ENCODE results near the gene DSCAML1. TPM values are rescaled to one million over a fixed set of nuclear protein-coding genes. Genes with fewer than 3 reads are reported as not detected.

Gene DSCAML1
- total RNA-seq, 4 donors from 2014 or later = 0.20 to 1.1 (median 0.36) TPM

DNA sequence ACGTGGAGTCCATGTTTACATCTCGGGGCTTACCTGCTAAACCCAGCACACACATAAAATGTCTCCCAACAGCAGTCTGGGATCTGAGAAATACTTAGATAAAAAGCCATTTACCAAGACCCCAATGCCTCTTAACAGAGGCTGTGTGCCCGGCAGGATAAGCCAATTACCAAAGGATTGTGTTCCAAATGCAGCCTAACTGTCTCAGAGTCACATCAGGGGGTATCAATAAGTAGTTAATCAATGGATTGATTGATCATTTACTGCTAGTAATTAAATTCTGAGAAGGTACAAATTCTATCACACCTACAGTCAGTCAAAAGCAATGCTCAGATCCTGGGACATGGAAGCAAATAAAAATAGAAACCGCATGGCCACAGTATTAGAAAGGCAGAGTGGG is 125.6 kb downstream of the DSCAML1 start:
- H3K9me3 ChIP-seq = no peaks in the 10 kb centered on the region
- H3K27me3 ChIP-seq = no peaks in the 10 kb centered on the region
- no peak overlapping the region for H3K4me3 ChIP-seq
- WGBS, 2 donors = 78 to 80% methylated on average over 4 of the region's 4 CpGs
- no peaks in the 10 kb centered on the region for H3K36me3 ChIP-seq
- TF ChIP-seq POLR2A (IDR thresholded peaks at IDR 0.05) (no peak), EP300 (IDR thresholded peaks at IDR 0.05) (no peak)
- TF ChIP-seq, protein P1, sequence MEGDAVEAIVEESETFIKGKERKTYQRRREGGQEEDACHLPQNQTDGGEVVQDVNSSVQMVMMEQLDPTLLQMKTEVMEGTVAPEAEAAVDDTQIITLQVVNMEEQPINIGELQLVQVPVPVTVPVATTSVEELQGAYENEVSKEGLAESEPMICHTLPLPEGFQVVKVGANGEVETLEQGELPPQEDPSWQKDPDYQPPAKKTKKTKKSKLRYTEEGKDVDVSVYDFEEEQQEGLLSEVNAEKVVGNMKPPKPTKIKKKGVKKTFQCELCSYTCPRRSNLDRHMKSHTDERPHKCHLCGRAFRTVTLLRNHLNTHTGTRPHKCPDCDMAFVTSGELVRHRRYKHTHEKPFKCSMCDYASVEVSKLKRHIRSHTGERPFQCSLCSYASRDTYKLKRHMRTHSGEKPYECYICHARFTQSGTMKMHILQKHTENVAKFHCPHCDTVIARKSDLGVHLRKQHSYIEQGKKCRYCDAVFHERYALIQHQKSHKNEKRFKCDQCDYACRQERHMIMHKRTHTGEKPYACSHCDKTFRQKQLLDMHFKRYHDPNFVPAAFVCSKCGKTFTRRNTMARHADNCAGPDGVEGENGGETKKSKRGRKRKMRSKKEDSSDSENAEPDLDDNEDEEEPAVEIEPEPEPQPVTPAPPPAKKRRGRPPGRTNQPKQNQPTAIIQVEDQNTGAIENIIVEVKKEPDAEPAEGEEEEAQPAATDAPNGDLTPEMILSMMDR (IDR thresholded peaks at IDR 0.05) = no peak
- no peak overlapping the region for H3K27ac ChIP-seq
- DNase-seq (ENCODE audit: low spot score in 2 of 2) = no peak
- H3K4me1 ChIP-seq = no peaks in the 10 kb centered on the region

DNA sequence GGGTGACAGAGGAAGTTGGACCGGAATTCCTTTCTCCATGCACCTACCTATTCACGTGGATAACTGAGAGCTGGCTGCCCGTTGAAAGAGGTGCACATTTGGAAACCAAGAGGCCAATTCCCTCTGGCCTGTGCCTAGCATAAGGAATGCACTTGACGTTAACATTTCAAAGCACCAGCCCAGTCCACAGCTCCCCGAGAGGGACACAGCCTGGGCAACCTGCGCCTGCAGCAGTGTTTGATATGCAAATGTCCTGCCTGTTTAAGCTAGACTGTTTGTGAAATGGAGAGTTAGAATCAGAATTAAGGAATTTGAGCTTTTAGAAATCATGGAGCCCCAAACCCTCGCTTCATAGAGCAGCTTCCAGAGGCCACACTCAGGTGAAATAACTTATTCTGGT is 126.1 kb downstream of the DSCAML1 start:
- no peak for TF ChIP-seq EP300 (IDR thresholded peaks at IDR 0.05)
- TF ChIP-seq, protein P1 (IDR thresholded peaks at IDR 0.05) = no peak
- no peak for TF ChIP-seq POLR2A (IDR thresholded peaks at IDR 0.05)
- DNase-seq (ENCODE audit: low spot score in 2 of 2) = no peak
- Histone ChIP-seq H3K27me3 (no peaks in the 10 kb centered on the region), H3K27ac (no peak overlapping the region), H3K4me3 (no peak overlapping the region), H3K9me3 (no peaks in the 10 kb centered on the region), H3K36me3 (no peaks in the 10 kb centered on the region), H3K4me1 (peaks cover 0 to 2% (median 0%) of the 10 kb centered on the region in 4 donors)
- WGBS, 2 donors = 82 to 83% methylated on average over 7 of the region's 7 CpGs

DNA sequence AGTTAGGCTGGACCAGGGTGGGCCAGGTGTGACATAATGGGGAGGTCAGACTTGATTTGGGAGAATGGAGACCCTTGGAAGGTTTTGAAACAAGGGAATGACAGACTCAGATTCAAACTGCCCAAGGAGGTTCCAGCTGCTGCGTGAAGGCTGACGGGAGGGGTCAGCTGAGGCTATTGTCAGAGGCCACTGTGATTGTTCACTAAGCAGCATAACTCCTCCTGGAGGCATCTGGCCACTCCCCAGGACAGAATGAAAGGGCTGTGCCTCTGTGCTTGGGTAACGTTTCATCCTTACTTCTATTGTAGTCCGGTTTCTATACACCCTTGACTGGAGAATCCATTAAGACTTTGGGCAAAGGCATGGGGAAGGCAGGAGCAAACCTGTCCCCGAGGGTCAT is 126.6 kb downstream of the DSCAML1 start:
- DNase-seq (ENCODE audit: low spot score in 2 of 2) = no peak
- no peak overlapping the region for H3K4me3 ChIP-seq
- H3K36me3 ChIP-seq = no peaks in the 10 kb centered on the region
- no peaks in the 10 kb centered on the region for H3K9me3 ChIP-seq
- H3K27me3 ChIP-seq = no peaks in the 10 kb centered on the region
- H3K4me1 ChIP-seq = peaks cover 0 to 7% (median 0%) of the 10 kb centered on the region in 4 donors
- TF ChIP-seq POLR2A (IDR thresholded peaks at IDR 0.05) (no peak), EP300 (IDR thresholded peaks at IDR 0.05) (no peak)
- TF ChIP-seq, protein P1 (IDR thresholded peaks at IDR 0.05) = no peak
- 65 to 67% methylated on average over 5 of the region's 5 CpGs for WGBS, 2 donors
- H3K27ac ChIP-seq = no peak overlapping the region

DNA sequence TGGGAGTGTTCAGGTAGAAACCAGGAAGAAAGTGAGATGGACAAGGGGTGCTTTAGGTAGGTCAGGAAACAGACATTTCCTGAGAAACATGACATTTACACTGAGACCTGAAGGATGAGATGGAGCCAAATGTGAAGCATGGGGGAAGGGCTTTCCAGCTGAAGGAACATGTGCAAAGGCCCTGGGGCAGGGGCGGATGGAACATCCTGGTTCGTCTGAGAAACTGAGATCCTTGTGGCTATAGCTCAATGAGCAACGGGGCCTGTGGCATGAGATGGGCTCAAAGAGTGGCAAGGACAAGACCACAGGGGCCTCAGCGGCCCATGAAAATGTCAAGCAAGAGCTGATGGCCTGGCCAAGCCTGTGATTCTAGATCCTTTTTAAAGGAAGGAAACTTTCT is 127.4 kb downstream of the DSCAML1 start:
- TF ChIP-seq EP300 (IDR thresholded peaks at IDR 0.05) (no peak), POLR2A (IDR thresholded peaks at IDR 0.05) (no peak)
- TF ChIP-seq, protein P1 (IDR thresholded peaks at IDR 0.05) = no peak
- H3K36me3 ChIP-seq = no peaks in the 10 kb centered on the region
- no peak overlapping the region for H3K4me3 ChIP-seq
- no peak for DNase-seq (ENCODE audit: low spot score in 2 of 2)
- H3K9me3 ChIP-seq = no peaks in the 10 kb centered on the region
- WGBS, 2 donors = 78 to 86% methylated on average over 4 of the region's 4 CpGs
- no peak overlapping the region for H3K27ac ChIP-seq
- H3K27me3 ChIP-seq = no peaks in the 10 kb centered on the region
- peaks cover 0 to 16% (median 1%) of the 10 kb centered on the region in 4 donors for H3K4me1 ChIP-seq

DNA sequence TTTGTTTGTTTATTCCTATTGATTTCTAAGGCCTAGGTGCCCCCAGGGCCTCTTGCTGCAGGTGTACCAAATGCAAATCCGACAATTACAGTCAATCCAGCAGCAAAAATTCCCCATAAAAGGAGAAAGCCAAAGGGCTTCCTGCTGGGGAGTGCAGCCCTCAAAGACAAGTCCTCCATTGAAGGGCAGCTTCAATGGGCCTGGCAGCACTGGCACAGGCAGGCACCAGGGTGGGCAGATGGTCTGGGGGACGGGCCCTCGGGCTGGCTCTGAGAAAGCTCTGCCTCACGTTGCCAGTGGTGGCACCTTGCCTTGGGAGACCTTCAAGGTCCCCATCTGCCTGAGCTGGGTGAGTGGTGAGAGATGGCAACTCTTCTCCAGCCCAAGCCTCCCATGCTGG is 128.0 kb downstream of the DSCAML1 start:
- H3K36me3 ChIP-seq = no peaks in the 10 kb centered on the region
- H3K27ac ChIP-seq = no peak overlapping the region
- H3K4me1 ChIP-seq = peaks cover 0 to 21% (median 1%) of the 10 kb centered on the region in 4 donors
- no peak for DNase-seq (ENCODE audit: low spot score in 2 of 2)
- WGBS, 2 donors = 80 to 85% methylated on average over 4 of the region's 4 CpGs
- H3K4me3 ChIP-seq = no peak overlapping the region
- H3K9me3 ChIP-seq = no peaks in the 10 kb centered on the region
- no peaks in the 10 kb centered on the region for H3K27me3 ChIP-seq
- TF ChIP-seq, protein P1 (IDR thresholded peaks at IDR 0.05) = no peak

Data from tibial nerve (tissue), 4 donors.